Measurements from ENCODE around the gene FAM168B. TPM values are rescaled to one million over a fixed set of nuclear protein-coding genes. Genes with fewer than 3 reads are reported as not detected.
A peak's percentile ranks its signal among the peaks of the same experiment; 100 is the strongest.

The FAM168B gene
- total and polyA plus RNA-seq, 2 of the 13 experiments (the other 11 are each of a cell fraction or from before 2014, with no cell fraction given), result 64.5 to 113 TPM

DNA sequence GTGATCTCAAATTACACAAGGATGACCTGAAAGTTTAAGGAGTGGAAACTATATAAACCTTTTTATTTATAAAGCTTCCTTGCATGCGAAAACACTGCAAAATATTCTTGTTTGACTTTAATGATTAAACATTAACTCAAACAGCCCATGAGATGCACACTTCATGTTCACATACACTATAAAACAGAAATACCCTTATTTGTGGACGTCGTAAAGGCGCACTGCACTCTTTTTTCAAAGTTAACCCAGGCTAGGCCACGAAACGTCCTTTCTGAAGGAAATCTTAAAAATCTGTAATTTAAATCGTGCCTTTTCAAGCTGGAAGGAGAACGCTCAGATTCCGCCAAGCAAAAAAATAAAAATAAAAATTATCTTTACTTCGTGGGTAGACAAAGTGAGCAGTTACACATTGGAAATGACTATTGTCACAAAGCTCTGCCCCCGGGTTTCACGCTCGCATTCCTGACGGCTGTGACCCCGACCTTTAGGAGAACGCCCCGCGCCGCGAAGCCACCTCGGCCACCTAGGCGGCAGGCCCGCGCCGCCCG is 728 bp downstream of the FAM168B start (continued):
- TF ChIP-seq, protein P1, sequence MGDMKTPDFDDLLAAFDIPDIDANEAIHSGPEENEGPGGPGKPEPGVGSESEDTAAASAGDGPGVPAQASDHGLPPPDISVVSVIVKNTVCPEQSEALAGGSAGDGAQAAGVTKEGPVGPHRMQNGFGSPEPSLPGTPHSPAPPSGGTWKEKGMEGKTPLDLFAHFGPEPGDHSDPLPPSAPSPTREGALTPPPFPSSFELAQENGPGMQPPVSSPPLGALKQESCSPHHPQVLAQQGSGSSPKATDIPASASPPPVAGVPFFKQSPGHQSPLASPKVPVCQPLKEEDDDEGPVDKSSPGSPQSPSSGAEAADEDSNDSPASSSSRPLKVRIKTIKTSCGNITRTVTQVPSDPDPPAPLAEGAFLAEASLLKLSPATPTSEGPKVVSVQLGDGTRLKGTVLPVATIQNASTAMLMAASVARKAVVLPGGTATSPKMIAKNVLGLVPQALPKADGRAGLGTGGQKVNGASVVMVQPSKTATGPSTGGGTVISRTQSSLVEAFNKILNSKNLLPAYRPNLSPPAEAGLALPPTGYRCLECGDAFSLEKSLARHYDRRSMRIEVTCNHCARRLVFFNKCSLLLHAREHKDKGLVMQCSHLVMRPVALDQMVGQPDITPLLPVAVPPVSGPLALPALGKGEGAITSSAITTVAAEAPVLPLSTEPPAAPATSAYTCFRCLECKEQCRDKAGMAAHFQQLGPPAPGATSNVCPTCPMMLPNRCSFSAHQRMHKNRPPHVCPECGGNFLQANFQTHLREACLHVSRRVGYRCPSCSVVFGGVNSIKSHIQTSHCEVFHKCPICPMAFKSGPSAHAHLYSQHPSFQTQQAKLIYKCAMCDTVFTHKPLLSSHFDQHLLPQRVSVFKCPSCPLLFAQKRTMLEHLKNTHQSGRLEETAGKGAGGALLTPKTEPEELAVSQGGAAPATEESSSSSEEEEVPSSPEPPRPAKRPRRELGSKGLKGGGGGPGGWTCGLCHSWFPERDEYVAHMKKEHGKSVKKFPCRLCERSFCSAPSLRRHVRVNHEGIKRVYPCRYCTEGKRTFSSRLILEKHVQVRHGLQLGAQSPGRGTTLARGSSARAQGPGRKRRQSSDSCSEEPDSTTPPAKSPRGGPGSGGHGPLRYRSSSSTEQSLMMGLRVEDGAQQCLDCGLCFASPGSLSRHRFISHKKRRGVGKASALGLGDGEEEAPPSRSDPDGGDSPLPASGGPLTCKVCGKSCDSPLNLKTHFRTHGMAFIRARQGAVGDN (CRISPR knock-in tag; IDR thresholded peaks at IDR 0.05), result peak; percentile 85; the same call in 1 of the 2 replicates
- TF ChIP-seq ZNF614 (CRISPR knock-in tag; IDR thresholded peaks at IDR 0.05; ENCODE audit: borderline replicate concordance), result peak; percentile 25; the same call in 1 of the 2 replicates
- TF ChIP-seq NFATC3 (CRISPR knock-in tag; IDR thresholded peaks at IDR 0.05), result no peak
- TF ChIP-seq, protein P2, sequence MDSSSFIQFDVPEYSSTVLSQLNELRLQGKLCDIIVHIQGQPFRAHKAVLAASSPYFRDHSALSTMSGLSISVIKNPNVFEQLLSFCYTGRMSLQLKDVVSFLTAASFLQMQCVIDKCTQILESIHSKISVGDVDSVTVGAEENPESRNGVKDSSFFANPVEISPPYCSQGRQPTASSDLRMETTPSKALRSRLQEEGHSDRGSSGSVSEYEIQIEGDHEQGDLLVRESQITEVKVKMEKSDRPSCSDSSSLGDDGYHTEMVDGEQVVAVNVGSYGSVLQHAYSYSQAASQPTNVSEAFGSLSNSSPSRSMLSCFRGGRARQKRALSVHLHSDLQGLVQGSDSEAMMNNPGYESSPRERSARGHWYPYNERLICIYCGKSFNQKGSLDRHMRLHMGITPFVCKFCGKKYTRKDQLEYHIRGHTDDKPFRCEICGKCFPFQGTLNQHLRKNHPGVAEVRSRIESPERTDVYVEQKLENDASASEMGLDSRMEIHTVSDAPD (CRISPR knock-in tag; IDR thresholded peaks at IDR 0.05), result no peak; the same call in 1 of the 2 replicates
- TF ChIP-seq, protein P3, sequence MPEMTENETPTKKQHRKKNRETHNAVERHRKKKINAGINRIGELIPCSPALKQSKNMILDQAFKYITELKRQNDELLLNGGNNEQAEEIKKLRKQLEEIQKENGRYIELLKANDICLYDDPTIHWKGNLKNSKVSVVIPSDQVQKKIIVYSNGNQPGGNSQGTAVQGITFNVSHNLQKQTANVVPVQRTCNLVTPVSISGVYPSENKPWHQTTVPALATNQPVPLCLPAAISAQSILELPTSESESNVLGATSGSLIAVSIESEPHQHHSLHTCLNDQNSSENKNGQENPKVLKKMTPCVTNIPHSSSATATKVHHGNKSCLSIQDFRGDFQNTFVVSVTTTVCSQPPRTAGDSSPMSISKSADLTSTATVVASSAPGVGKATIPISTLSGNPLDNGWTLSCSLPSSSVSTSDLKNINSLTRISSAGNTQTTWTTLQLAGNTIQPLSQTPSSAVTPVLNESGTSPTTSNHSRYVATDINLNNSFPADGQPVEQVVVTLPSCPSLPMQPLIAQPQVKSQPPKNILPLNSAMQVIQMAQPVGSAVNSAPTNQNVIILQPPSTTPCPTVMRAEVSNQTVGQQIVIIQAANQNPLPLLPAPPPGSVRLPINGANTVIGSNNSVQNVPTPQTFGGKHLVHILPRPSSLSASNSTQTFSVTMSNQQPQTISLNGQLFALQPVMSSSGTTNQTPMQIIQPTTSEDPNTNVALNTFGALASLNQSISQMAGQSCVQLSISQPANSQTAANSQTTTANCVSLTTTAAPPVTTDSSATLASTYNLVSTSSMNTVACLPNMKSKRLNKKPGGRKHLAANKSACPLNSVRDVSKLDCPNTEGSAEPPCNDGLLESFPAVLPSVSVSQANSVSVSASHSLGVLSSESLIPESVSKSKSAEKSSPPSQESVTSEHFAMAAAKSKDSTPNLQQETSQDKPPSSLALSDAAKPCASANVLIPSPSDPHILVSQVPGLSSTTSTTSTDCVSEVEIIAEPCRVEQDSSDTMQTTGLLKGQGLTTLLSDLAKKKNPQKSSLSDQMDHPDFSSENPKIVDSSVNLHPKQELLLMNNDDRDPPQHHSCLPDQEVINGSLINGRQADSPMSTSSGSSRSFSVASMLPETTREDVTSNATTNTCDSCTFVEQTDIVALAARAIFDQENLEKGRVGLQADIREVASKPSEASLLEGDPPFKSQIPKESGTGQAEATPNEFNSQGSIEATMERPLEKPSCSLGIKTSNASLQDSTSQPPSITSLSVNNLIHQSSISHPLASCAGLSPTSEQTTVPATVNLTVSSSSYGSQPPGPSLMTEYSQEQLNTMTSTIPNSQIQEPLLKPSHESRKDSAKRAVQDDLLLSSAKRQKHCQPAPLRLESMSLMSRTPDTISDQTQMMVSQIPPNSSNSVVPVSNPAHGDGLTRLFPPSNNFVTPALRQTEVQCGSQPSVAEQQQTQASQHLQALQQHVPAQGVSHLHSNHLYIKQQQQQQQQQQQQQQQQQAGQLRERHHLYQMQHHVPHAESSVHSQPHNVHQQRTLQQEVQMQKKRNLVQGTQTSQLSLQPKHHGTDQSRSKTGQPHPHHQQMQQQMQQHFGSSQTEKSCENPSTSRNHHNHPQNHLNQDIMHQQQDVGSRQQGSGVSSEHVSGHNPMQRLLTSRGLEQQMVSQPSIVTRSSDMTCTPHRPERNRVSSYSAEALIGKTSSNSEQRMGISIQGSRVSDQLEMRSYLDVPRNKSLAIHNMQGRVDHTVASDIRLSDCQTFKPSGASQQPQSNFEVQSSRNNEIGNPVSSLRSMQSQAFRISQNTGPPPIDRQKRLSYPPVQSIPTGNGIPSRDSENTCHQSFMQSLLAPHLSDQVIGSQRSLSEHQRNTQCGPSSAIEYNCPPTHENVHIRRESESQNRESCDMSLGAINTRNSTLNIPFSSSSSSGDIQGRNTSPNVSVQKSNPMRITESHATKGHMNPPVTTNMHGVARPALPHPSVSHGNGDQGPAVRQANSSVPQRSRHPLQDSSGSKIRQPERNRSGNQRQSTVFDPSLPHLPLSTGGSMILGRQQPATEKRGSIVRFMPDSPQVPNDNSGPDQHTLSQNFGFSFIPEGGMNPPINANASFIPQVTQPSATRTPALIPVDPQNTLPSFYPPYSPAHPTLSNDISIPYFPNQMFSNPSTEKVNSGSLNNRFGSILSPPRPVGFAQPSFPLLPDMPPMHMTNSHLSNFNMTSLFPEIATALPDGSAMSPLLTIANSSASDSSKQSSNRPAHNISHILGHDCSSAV (CRISPR knock-in tag; IDR thresholded peaks at IDR 0.05; ENCODE audit: borderline replicate concordance), result peak; percentile 35; the same call in 1 of the 2 replicates
- TF ChIP-seq ZNF468 (CRISPR knock-in tag; IDR thresholded peaks at IDR 0.05), result 0 out of 2 replicates have a peak, but pooled peaks have one; percentile 12
- TF ChIP-seq ZBTB20 (CRISPR knock-in tag; IDR thresholded peaks at IDR 0.05; ENCODE audit: borderline replicate concordance, low read depth), result peak; percentile 71; the same call in 1 of the 2 replicates
- no peak for TF ChIP-seq IRX3 (CRISPR knock-in tag; IDR thresholded peaks at IDR 0.05; ENCODE audit: borderline replicate concordance, low read depth)
- 0 out of 2 replicates have a peak, but pooled peaks have one; percentile 27 for TF ChIP-seq MTF2 (CRISPR knock-in tag; IDR thresholded peaks at IDR 0.05; ENCODE audit: borderline replicate concordance)
- TF ChIP-seq GATAD2A (CRISPR knock-in tag; IDR thresholded peaks at IDR 0.05), result peak; percentile 29; the same call in 1 of the 2 replicates
- TF ChIP-seq, protein P4, sequence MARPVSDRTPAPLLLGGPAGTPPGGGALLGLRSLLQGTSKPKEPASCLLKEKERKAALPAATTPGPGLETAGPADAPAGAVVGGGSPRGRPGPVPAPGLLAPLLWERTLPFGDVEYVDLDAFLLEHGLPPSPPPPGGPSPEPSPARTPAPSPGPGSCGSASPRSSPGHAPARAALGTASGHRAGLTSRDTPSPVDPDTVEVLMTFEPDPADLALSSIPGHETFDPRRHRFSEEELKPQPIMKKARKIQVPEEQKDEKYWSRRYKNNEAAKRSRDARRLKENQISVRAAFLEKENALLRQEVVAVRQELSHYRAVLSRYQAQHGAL (CRISPR knock-in tag; IDR thresholded peaks at IDR 0.05; ENCODE audit: not compliant biosample characterization), result peak; percentile 21
- TF ChIP-seq GLI4 (CRISPR knock-in tag; IDR thresholded peaks at IDR 0.05; ENCODE audit: borderline replicate concordance), result peak; percentile 10; the same call in 1 of the 2 replicates
- no peak for TF ChIP-seq ZNF143 (CRISPR knock-in tag; IDR thresholded peaks at IDR 0.05)

Measured in HepG2 (cell line).